Body of pancreas (tissue), 4 donors: ENCODE data around the gene STRA6. TPM values are rescaled to one million over a fixed set of nuclear protein-coding genes. Genes with fewer than 3 reads are reported as not detected.

Source experiments
- ATAC-seq: fragments of 150-250 bp; one replicate; pipeline ENCODE4 v1.9.1; 2016
- DNase-seq, 4 donors: peaks; one replicate each; pipeline ENCODE4 v3.0.0-alpha.2; 2019
- H3K27ac ChIP-seq, 4 donors: fragments of 200-600 bp; sonication (generic); 1 replicate in 3 of 4; 2 replicates in 1 of 4; pipeline versions ENCODE4 v1.5.1 to v1.6.1; 2016 to 2019; ENCODE audit warnings: mild to moderate bottlenecking in 1 of 4, mixed read lengths in 1 of 4, moderate library complexity in 1 of 4
- H3K27me3 ChIP-seq, 2 donors: fragments of 200-600 bp; sonication (generic); one replicate each; pipeline ENCODE4 v1.6.0; 2016; ENCODE audit warnings: mild to moderate bottlenecking in 1 of 2
- H3K36me3 ChIP-seq, 2 donors: fragments of 200-600 bp; sonication (generic); replicated peaks in 1 of 2; 2 replicates each; pipeline ENCODE4 v1.5.1; 2016; ENCODE audit warnings: low read depth in 2 of 2; ENCODE audit not compliant: insufficient read depth in 1 of 2
- H3K4me1 ChIP-seq: fragments of 200-600 bp; sonication (generic); one replicate; pipeline ENCODE4 v1.6.0; 2016
- H3K4me3 ChIP-seq, 2 donors: fragments of 200-600 bp; sonication (generic); 1 replicate in 1 of 2; 2 replicates in 1 of 2; pipeline ENCODE4 v1.5.1; 2016 to 2019
- H3K9me3 ChIP-seq, 3 donors: fragments of 200-600 bp; sonication (generic); 1 replicate in 2 of 3; 2 replicates in 1 of 3; pipeline ENCODE4 v1.5.1; 2016
- POLR2A ChIP-seq, 3 donors: fragments of 450-650 bp; IDR thresholded peaks; one replicate each; pipeline ENCODE4 v1.6.1; 2016; ENCODE audit warnings: antibody characterized with exemption in 3 of 3, mild to moderate bottlenecking in 2 of 3
- WGBS, 2 donors: methylation state at CpG; one replicate each; pipeline ENCODE4 v1.1.5; 2017; 5-methylcytosine and 5-hydroxymethylcytosine counted together
- intact Hi-C: fragments of 100-400 bp; cut with DNase I; formaldehyde crosslinking; loops from one replicate; pipeline ENCODE4 v1.15.1; 2023
- total RNA-seq, 2 donors: library from RNA; depleted of rRNA; stranded (reverse); fragments of >200 nt; gene quantifications; one replicate each; pipeline ENCODE4 v1.1.0, GENCODE V29; 2016
- TF ChIP-seq, protein P1 (sequence below), 7 experiments: fragments of 450-650 bp in 4 of 7; fragments of 200-600 bp in 3 of 7; sonication (generic) in 3 of 7; IDR thresholded peaks; one replicate each; pipeline ENCODE4 v1.5.1; 2016 to 2019; ENCODE audit warnings: antibody characterized with exemption in 7 of 7

Gene STRA6
- total RNA-seq, 2 donors from 2014 or later: not detected

DNA sequence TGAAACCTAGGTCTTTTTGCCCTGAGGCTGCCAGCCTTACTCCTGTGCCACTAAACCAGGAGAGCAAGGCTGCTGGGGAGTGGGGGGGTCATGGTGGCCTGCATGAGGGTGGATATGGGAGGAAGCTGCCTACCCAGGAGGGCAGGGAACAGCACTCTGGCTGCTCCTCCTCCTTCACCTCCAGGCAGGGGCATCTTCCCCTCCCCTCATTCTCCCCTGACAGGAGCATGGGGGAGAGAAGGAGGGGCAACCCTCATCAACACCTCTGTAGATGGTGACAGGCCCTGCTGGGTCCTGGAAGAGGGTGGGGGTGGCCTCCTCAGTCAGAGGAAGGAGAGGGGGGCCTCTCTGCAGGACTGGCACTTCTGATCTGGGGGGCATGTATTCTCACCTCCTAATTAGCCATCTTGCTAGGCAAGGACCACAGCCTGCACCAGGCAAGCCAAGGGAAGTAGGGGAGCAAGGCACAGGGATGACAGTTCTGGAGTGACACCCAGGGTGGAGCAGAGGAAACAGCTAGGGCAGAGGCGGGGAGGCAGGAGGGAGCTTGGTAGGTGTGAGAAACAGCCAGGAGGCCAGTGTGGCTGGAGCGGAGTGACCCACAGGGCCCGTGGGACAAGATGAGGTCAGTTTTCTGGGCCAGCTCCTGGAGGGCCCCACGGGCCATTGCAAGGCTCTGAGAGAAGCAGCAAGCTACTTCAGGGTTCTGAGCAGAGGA, 38.5 kb upstream of the STRA6 start:
- TF ChIP-seq, protein P1, sequence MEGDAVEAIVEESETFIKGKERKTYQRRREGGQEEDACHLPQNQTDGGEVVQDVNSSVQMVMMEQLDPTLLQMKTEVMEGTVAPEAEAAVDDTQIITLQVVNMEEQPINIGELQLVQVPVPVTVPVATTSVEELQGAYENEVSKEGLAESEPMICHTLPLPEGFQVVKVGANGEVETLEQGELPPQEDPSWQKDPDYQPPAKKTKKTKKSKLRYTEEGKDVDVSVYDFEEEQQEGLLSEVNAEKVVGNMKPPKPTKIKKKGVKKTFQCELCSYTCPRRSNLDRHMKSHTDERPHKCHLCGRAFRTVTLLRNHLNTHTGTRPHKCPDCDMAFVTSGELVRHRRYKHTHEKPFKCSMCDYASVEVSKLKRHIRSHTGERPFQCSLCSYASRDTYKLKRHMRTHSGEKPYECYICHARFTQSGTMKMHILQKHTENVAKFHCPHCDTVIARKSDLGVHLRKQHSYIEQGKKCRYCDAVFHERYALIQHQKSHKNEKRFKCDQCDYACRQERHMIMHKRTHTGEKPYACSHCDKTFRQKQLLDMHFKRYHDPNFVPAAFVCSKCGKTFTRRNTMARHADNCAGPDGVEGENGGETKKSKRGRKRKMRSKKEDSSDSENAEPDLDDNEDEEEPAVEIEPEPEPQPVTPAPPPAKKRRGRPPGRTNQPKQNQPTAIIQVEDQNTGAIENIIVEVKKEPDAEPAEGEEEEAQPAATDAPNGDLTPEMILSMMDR (IDR thresholded peaks at IDR 0.05): no peak
- TF ChIP-seq POLR2A (IDR thresholded peaks at IDR 0.05): no peak
- no peaks in the 10 kb centered on the region for H3K9me3 ChIP-seq
- H3K4me3 ChIP-seq: no peak overlapping the region
- H3K36me3 ChIP-seq: no peaks in the 10 kb centered on the region
- ATAC-seq (no peak), DNase-seq (no peak)
- WGBS, 2 donors: 79 to 81% methylated on average over 4 of the region's 4 CpGs
- intact Hi-C loops: no loop called here
- peak overlapping the region in 2 of 4 donors; percentile 71 to 81 for H3K27ac ChIP-seq
- H3K27me3 ChIP-seq: peaks cover 0 to 7% of the 10 kb centered on the region in 2 donors
- peaks cover 35% of the 10 kb centered on the region for H3K4me1 ChIP-seq

- intact Hi-C loops: no loop called here
- Histone ChIP-seq H3K4me1 (peaks cover 32% of the 10 kb centered on the region), H3K36me3 (no peaks in the 10 kb centered on the region), H3K4me3 (no peak overlapping the region), H3K27ac (peak overlapping the region in 3 of 4 donors; percentile 30 to 81 (median 71)), H3K9me3 (no peaks in the 10 kb centered on the region), H3K27me3 (peaks cover 0 to 3% of the 10 kb centered on the region in 2 donors)
- 1 to 20% methylated on average over 2 to 5 of the region's 5 CpGs for WGBS, 2 donors
- DNase-seq (peak; percentile 94 to 95 (median 94)), ATAC-seq (peak; percentile 92)
- no peak for TF ChIP-seq POLR2A (IDR thresholded peaks at IDR 0.05)
- TF ChIP-seq, protein P1 (IDR thresholded peaks at IDR 0.05): peak; percentile 47 to 86 (median 79)
Observed at GRCh38 chr15:74240002-74240568, 37.5 kb upstream of the STRA6 start.

GRCh38 chr15:74239051-74239705, 36.6 kb upstream of the STRA6 start:
- intact Hi-C loops: no loop called here
- H3K4me1 ChIP-seq: peaks cover 31% of the 10 kb centered on the region

DNA sequence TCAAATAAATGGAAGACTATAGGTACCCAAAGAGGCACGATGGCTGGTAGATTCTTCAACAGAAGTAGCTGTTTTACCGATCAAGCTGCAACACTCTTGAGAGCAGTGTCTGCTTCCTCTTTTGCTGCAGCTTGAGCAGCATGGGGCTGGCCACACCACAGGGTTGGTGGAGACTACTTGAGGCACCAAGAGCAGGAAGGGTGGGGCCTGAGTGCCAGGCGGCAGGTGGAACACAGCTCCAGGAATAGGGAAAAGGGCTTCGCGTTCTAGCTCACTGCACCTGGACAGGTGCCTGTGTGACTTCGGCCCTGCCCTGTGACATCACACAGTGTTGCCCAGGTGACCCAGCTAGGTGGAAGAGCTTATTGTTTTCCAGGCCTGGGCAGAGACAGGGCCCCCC, 33.4 kb upstream of the STRA6 start, which contains the start of gene CCDC33:
Gene CCDC33, plus strand, starts transcription at position 365 of the 400 bp plus-strand sequence. CDS start 394 bp downstream, outside the sequence.
- intact Hi-C loops: no loop called here
- Histone ChIP-seq H3K36me3 (no peaks in the 10 kb centered on the region), H3K9me3 (no peaks in the 10 kb centered on the region), H3K27ac (no peak within 1 kb of the TSS), H3K4me1 (peaks cover 18% of the 10 kb centered on the region), H3K4me3 (no peak within 1 kb of the TSS), H3K27me3 (no peaks in the 10 kb centered on the region)
- TF ChIP-seq, protein P1 (IDR thresholded peaks at IDR 0.05): no peak
- no peak for TF ChIP-seq POLR2A (IDR thresholded peaks at IDR 0.05)
- DNase-seq: peak in 2 of 4 donors; percentile 21 to 30
- ATAC-seq: no peak
- WGBS, 2 donors: 41 to 49% methylated on average over 5 to 6 of the region's 6 CpGs

More at GRCh38 chr15:74239051-74239705, 36.6 kb upstream of the STRA6 start:
- Histone ChIP-seq H3K4me3 (no peak overlapping the region), H3K27ac (peak overlapping the region in 2 of 4 donors; percentile 13 to 71), H3K9me3 (no peaks in the 10 kb centered on the region), H3K27me3 (no peaks in the 10 kb centered on the region), H3K36me3 (no peaks in the 10 kb centered on the region)
- DNase-seq (no peak), ATAC-seq (no peak)
- 54 to 69% methylated on average over 5 to 6 of the region's 6 CpGs for WGBS, 2 donors
- TF ChIP-seq POLR2A (IDR thresholded peaks at IDR 0.05): no peak
- TF ChIP-seq, protein P1 (IDR thresholded peaks at IDR 0.05): no peak
